OCI-LY7 (cell line): ENCODE measurements around the gene DHRS7B. TPM values are rescaled to one million over a fixed set of nuclear protein-coding genes. Genes with fewer than 3 reads are reported as not detected.
"Not testable (repeated sequence)": the region's sequence is repeated elsewhere in the genome, so short reads cannot be mapped to it uniquely, and the experiment has no call there.

Experiments
- BruUV-seq: library from RNA; stranded (reverse); fragments of 400-500 nt; replicated peaks from 2 replicates; lab custom pipeline; 2021; lab: Mats Ljungman, UMichigan
- CTCF ChIA-PET: fragments of 300-600 bp; sonication (Branson Sonifier 250); formaldehyde crosslinking; loops from one replicate; lab custom pipeline; 2022; ENCODE audit warnings: antibody characterized with exemption; ENCODE audit not compliant: unreplicated experiment; lab: Charles Lee
- POLR2A ChIA-PET: fragments of 300-600 bp; sonication (Branson Sonifier 250); formaldehyde crosslinking; loops from one replicate; lab custom pipeline; 2022; ENCODE audit warnings: antibody characterized with exemption; lab: Charles Lee
- DNase-seq: peaks from one replicate; pipeline ENCODE4 v3.0.0-alpha.2; 2015; ENCODE audit warnings: low spot score
- H2AFZ ChIP-seq: fragments of 200-600 bp; sonication (generic), shearing (Covaris generic); 2 replicates; pipeline ENCODE4 v1.6.1; 2014; ENCODE audit warnings: mild to moderate bottlenecking, antibody characterized with exemption, low read length, moderate library complexity
- H3K27ac ChIP-seq: fragments of 200-600 bp; sonication (generic); 2 replicates; pipeline ENCODE4 v1.5.1; 2014; ENCODE audit warnings: mixed run types, low read depth, mild to moderate bottlenecking, moderate library complexity, low read length, inconsistent platforms; ENCODE audit not compliant: poor library complexity, severe bottlenecking
- H3K36me3 ChIP-seq: fragments of 200-600 bp; sonication (generic); 2 replicates; pipeline ENCODE4 v1.6.1; 2014; ENCODE audit warnings: mild to moderate bottlenecking, antibody characterized with exemption, low read length, moderate library complexity, mixed read lengths; ENCODE audit not compliant: insufficient read depth
- H3K4me1 ChIP-seq: fragments of 200-600 bp; sonication (generic); 2 replicates; pipeline ENCODE4 v1.5.1; 2014; ENCODE audit warnings: mild to moderate bottlenecking, low read length; ENCODE audit not compliant: insufficient read depth, poor library complexity, severe bottlenecking
- H3K4me2 ChIP-seq: fragments of 200-600 bp; sonication (generic); 2 replicates; pipeline ENCODE4 v1.6.1; 2014; ENCODE audit warnings: mild to moderate bottlenecking, low read length
- H3K4me3 ChIP-seq: fragments of 200-600 bp; sonication (generic); 2 replicates; pipeline ENCODE4 v1.5.1; 2014; ENCODE audit warnings: mild to moderate bottlenecking, low read depth, low read length; ENCODE audit not compliant: poor library complexity, severe bottlenecking
- H3K79me2 ChIP-seq: fragments of 200-600 bp; sonication (generic); 2 replicates; pipeline ENCODE4 v1.6.1; 2016; ENCODE audit warnings: low read depth, mild to moderate bottlenecking, low read length, moderate library complexity, mixed read lengths; ENCODE audit not compliant: insufficient read depth
- H3K9me2 ChIP-seq: fragments of 200-600 bp; sonication (generic); 2 replicates; pipeline ENCODE4 v1.6.1; 2016; ENCODE audit warnings: mild to moderate bottlenecking, low read length, mixed read lengths; ENCODE audit not compliant: insufficient read depth
- H3K9me3 ChIP-seq: fragments of 200-600 bp; sonication (generic); 2 replicates; pipeline ENCODE4 v1.6.1; 2014; ENCODE audit warnings: mild to moderate bottlenecking, mixed run types, low read length, mixed read lengths
- H4K20me1 ChIP-seq: fragments of 200-600 bp; sonication (generic); 2 replicates; pipeline ENCODE4 v1.6.1; 2014; ENCODE audit warnings: mild to moderate bottlenecking, antibody characterized with exemption, low read length, moderate library complexity, mixed read lengths; ENCODE audit not compliant: insufficient read depth
- EZH2phosphoT487 ChIP-seq: fragments of 200-600 bp; sonication (generic); IDR thresholded peaks from 2 replicates; pipeline ENCODE4 v1.6.1; 2018; ENCODE audit warnings: low read depth, borderline replicate concordance, mild to moderate bottlenecking, mixed run types, antibody characterized with exemption, low read length, moderate library complexity, mixed read lengths
- intact Hi-C: fragments of 100-400 bp; cut with micrococcal nuclease; formaldehyde crosslinking; loops from one replicate; pipeline ENCODE4 v1.10.0; 2022; ENCODE audit not compliant: unreplicated experiment
- total RNA-seq, 2 experiments: library from RNA; depleted of rRNA in 1 of 2; stranded (reverse); fragments of >200 nt in 1 of 2; shearing (Covaris generic) in 1 of 2; gene quantifications; 2 replicates each; pipeline ENCODE4 v1.2.3, GENCODE V29; 2014 to 2022
- TF ChIP-seq, protein P1 (sequence below): fragments of 200-600 bp; sonication (generic); conservative IDR thresholded peaks from 2 replicates; pipeline ENCODE4 v1.5.1; 2014; ENCODE audit warnings: mild to moderate bottlenecking, antibody characterized with exemption, low read length, moderate library complexity, mixed read lengths

Gene DHRS7B
- total RNA-seq, 2 experiments from 2014 or later, result 16.0 to 16.5 TPM

DNA sequence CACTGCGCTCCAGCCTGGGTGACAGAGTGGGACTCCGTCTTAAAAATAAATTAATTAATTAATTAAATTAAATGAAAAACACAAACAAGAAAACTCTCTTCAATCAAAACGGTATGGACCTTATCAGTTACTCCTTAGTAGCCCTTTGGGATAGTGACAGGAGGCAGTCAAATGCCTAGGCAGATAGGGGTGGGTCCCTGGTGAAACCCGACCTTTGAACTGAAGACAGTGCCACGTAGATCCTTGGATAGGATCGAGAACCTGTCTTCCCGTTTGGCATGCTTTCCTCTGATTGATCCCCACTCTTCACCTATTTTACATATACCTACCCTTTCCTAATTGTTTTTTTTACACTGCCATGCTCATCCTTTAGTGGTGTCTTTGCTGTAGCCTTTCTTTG is 22.2 kb upstream of the DHRS7B start:
- no peak for DNase-seq
- intact Hi-C loops, result no loop called here
- Histone ChIP-seq H3K4me3 (no peak overlapping the region), H3K79me2 (no peaks in the 10 kb centered on the region), H4K20me1 (no peaks in the 10 kb centered on the region), H3K36me3 (no peaks in the 10 kb centered on the region), H3K4me1 (peaks cover 14% of the 10 kb centered on the region), H3K27ac (no peak overlapping the region), H3K9me2 (no peaks in the 10 kb centered on the region), H3K4me2 (no peak overlapping the region), H2AFZ (no peak overlapping the region), H3K9me3 (no peaks in the 10 kb centered on the region)
- BruUV-seq, result no TSS peak
- ChIA-PET CTCF (no interaction called here), POLR2A (interaction anchor here (0.5 kb wide), 1 partner anchor 8 kb away, joined by 3 read pairs; no protein-coding TSS in a partner anchor)
- TF ChIP-seq EZH2phosphoT487, result no peak
- TF ChIP-seq, protein P1, sequence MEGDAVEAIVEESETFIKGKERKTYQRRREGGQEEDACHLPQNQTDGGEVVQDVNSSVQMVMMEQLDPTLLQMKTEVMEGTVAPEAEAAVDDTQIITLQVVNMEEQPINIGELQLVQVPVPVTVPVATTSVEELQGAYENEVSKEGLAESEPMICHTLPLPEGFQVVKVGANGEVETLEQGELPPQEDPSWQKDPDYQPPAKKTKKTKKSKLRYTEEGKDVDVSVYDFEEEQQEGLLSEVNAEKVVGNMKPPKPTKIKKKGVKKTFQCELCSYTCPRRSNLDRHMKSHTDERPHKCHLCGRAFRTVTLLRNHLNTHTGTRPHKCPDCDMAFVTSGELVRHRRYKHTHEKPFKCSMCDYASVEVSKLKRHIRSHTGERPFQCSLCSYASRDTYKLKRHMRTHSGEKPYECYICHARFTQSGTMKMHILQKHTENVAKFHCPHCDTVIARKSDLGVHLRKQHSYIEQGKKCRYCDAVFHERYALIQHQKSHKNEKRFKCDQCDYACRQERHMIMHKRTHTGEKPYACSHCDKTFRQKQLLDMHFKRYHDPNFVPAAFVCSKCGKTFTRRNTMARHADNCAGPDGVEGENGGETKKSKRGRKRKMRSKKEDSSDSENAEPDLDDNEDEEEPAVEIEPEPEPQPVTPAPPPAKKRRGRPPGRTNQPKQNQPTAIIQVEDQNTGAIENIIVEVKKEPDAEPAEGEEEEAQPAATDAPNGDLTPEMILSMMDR, result no peak

DNA sequence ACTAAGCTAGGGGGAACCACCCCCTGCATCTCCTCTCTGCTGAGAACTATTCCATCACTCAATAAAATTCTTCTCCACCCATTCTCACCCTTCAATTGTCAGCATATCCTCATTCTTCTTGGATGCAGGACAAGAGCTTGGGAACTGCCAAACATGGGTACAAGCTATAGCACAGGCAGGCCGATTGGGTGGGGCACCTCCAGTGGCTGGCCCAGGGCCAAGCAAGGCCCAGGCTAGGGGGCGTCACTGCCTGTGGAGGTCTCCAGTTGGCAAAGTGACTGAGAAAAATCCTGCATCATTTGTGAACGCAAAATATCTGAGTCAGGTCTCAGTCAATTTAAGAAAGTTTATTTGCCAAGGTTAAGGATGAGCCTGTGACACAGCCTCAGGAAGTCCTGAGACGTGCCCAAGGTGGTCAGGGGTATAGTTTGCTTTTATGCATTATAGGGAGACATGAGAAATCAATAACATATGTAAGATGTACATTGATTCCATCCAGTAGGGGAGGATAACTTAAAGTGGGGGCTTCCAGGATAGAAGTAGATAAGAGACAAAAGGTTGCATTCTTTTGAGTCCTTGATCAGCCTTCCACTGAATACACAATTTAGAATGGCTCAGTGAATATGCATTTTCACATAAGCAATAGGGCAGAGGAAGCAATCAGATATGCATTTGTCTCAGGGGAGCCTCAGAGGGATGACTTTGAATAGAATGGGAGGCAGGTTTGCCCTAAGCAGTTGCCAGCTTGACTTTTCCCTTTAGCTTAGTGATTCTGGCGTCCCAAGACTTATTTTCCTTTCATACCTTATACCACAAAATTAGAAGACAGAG is 21.5 kb upstream of the DHRS7B start:
- DNase-seq, result no peak
- Histone ChIP-seq H3K9me3 (no peaks in the 10 kb centered on the region), H3K4me1 (peaks cover 11% of the 10 kb centered on the region), H3K79me2 (no peaks in the 10 kb centered on the region), H3K4me2 (no peak overlapping the region), H3K9me2 (no peaks in the 10 kb centered on the region), H4K20me1 (no peaks in the 10 kb centered on the region), H2AFZ (no peak overlapping the region), H3K4me3 (no peak overlapping the region), H3K36me3 (no peaks in the 10 kb centered on the region), H3K27ac (no peak overlapping the region)
- CTCF ChIA-PET, result no interaction called here
- TF ChIP-seq EZH2phosphoT487, result no peak
- TF ChIP-seq, protein P1, result no peak
- intact Hi-C loops, result no loop called here
- no TSS peak for BruUV-seq
- POLR2A ChIA-PET, result interaction anchor here (0.7 kb wide), 1 partner anchor 45 kb away, joined by 3 read pairs; no protein-coding TSS in a partner anchor

DNA sequence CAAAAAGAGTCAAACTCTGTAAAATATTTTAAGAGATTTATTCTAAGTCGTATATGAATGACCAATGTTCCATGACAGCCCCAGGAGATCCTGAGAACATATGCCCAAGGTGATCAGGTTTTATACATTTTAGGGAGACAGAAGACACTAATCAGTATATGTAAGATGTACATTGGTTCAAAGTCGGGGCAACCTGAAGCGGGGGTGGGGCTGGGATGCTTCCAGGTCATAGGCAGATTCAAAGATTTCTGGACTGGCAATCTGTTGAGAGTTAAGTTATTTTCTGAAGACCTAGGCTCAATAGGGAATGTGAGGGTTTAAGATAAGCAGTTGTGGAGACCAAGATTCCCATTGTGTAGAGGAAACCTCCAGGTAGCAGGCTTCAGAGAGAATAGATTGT is 20.4 kb upstream of the DHRS7B start:
- BruUV-seq, result no TSS peak
- Histone ChIP-seq H3K9me3 (no peaks in the 10 kb centered on the region), H3K4me1 (peaks cover 6% of the 10 kb centered on the region), H4K20me1 (no peaks in the 10 kb centered on the region), H3K27ac (no peak overlapping the region), H3K4me2 (no peak overlapping the region), H3K4me3 (no peak overlapping the region), H3K79me2 (no peaks in the 10 kb centered on the region), H2AFZ (no peak overlapping the region), H3K36me3 (no peaks in the 10 kb centered on the region), H3K9me2 (no peaks in the 10 kb centered on the region)
- no peak for TF ChIP-seq EZH2phosphoT487
- TF ChIP-seq, protein P1, result no peak
- no peak for DNase-seq
- CTCF ChIA-PET, result no interaction called here
- POLR2A ChIA-PET, result no interaction called here
- intact Hi-C loops, result no loop called here

DNA sequence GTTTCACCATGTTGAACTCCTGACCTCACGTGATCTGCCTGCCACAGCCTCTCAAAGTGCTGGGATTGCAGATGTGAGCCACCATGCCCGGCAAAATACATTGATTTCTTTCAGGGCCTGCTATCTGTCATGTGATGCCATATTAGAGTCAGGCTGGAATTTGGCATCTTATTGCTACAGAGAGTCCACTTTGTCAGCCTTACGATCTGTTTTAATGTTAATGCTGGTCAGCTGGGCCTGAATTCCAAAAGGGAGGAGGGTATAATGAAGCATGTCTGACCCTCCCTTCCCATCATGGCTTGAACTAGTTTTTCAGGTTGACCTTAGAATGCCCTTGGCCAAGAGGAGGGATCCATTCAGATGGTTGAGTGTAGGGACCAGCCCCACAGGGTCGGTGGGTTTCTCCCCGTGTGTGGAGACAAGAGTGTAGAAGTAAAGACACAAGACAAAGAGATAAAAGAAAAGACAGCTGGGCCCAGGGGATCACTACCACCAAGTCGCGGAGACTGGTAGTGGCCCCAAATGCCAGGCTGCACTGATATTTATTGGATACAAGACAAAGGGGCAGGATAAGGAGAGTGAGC is 19.6 kb upstream of the DHRS7B start:
- H3K36me3 ChIP-seq, H2AFZ ChIP-seq, POLR2A ChIA-PET, DNase-seq, H3K9me3 ChIP-seq, H3K27ac ChIP-seq, H3K4me2 ChIP-seq, intact Hi-C loops, H4K20me1 ChIP-seq, H3K4me1 ChIP-seq, CTCF ChIA-PET, H3K4me3 ChIP-seq, H3K79me2 ChIP-seq, H3K9me2 ChIP-seq, BruUV-seq: not testable (repeated sequence)
